ENCODE data around the gene TSHR. TPM values are rescaled to one million over a fixed set of nuclear protein-coding genes. Genes with fewer than 3 reads are reported as not detected.

Gene TSHR
- total RNA-seq, 4 donors from 2014 or later = 0.99 to 1.8 (median 1.1) TPM; not detected in 1

GRCh38 chr14:80988735-80989429, 33.5 kb downstream of the TSHR start:
- intact Hi-C loops (cut with DNase I; ENCODE audit: low total_unique reads) = no loop called here
- 81 to 82% methylated on average over 6 of the region's 6 CpGs for WGBS, 2 donors
- no peak for TF ChIP-seq POLR2A (IDR thresholded peaks at IDR 0.05)
- TF ChIP-seq CTCF (IDR thresholded peaks at IDR 0.05) = no peak
- H3K4me3 ChIP-seq (ENCODE audit: low read depth, poor library complexity, severe bottlenecking) = no peak overlapping the region
- DNase-seq (ENCODE audit: low spot score in 2 of 2) = no peak

GRCh38 chr14:80992580-80992979, 37.2 kb downstream of the TSHR start:
- intact Hi-C loops (cut with DNase I; ENCODE audit: low total_unique reads) = loop anchor here (10.0 kb wide), 1 partner anchor 182 kb away; no protein-coding TSS in a partner anchor
- WGBS, 2 donors = 81 to 86% methylated on average over 3 of the region's 3 CpGs

GRCh38 chr14:80996049-80996901, 40.9 kb downstream of the TSHR start:
- DNase-seq (ENCODE audit: low spot score in 2 of 2) = peak in 1 of 2 donors; percentile 33
- no peak overlapping the region for H3K4me3 ChIP-seq (ENCODE audit: low read depth, poor library complexity, severe bottlenecking)
- intact Hi-C loops (cut with DNase I; ENCODE audit: low total_unique reads) = loop anchor here (10.0 kb wide), 1 partner anchor 179 kb away; no protein-coding TSS in a partner anchor
- WGBS, 2 donors = 30 to 38% methylated on average over 13 of the region's 13 CpGs
- TF ChIP-seq CTCF (IDR thresholded peaks at IDR 0.05) (no peak), POLR2A (IDR thresholded peaks at IDR 0.05) (no peak)

More at GRCh38 chr14:80992580-80992979, 37.2 kb downstream of the TSHR start:
- no peak overlapping the region for H3K4me3 ChIP-seq (ENCODE audit: low read depth, poor library complexity, severe bottlenecking)
- TF ChIP-seq POLR2A (IDR thresholded peaks at IDR 0.05) (no peak), CTCF (IDR thresholded peaks at IDR 0.05) (no peak)
- DNase-seq (ENCODE audit: low spot score in 2 of 2) = no peak

GRCh38 chr14:81001447-81001846, 46.0 kb downstream of the TSHR start:
- TF ChIP-seq CTCF (IDR thresholded peaks at IDR 0.05) (no peak), POLR2A (IDR thresholded peaks at IDR 0.05) (no peak)
- intact Hi-C loops (cut with DNase I; ENCODE audit: low total_unique reads) = no loop called here
- no peak for DNase-seq (ENCODE audit: low spot score in 2 of 2)
- no peak overlapping the region for H3K4me3 ChIP-seq (ENCODE audit: low read depth, poor library complexity, severe bottlenecking)
- WGBS, 2 donors = 66 to 73% methylated on average over 6 of the region's 6 CpGs

GRCh38 chr14:81004575-81004974, 49.2 kb downstream of the TSHR start:
- no peak for DNase-seq (ENCODE audit: low spot score in 2 of 2)
- 97 to 100% methylated on average over 1 of the region's 1 CpG for WGBS, 2 donors
- TF ChIP-seq CTCF (IDR thresholded peaks at IDR 0.05) (no peak), POLR2A (IDR thresholded peaks at IDR 0.05) (no peak)
- intact Hi-C loops (cut with DNase I; ENCODE audit: low total_unique reads) = no loop called here
- no peak overlapping the region for H3K4me3 ChIP-seq (ENCODE audit: low read depth, poor library complexity, severe bottlenecking)
